ENCODE data around the gene ZNF837.

Gene ZNF837

DNA sequence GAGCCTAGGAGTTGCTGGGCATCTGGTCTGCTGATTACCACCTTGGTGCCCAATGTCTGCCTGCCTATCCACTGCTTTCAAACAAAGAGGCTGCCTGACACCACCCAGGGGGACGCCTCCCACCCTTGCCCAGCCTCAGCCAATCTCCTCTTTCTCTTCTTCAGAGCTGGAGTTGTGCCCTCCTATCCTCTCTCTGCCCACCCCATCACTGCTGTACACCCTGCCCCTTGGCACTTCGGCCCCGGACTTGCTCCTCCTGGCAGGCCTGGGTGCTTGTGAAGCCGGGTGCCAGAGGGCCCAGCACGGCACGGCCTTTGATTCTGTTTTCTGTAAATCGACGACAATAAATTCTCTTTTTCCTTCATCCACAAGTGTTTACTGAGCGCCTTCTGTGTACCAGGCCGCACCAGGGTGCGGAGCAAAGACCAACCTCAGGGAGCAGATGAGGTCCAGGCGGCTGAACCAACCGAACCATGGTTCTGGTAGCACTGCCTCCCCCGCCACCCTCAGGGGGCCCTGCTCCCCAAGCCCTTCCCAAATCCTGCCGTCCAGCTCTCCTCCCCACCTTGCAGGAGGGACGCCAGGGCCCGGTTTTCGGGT lies 19.6 kb upstream of the ZNF837 start:
- TF ChIP-seq GATA3 (IDR thresholded peaks at IDR 0.05; ENCODE audit: low read depth, low read length) (no peak), GATA2 (IDR thresholded peaks at IDR 0.05; ENCODE audit: low read depth, low read length) (no peak)

- TF ChIP-seq GATA3 (IDR thresholded peaks at IDR 0.05; ENCODE audit: low read depth, low read length) (no peak), GATA2 (IDR thresholded peaks at IDR 0.05; ENCODE audit: low read depth, low read length) (no peak)
Measured at GRCh38 chr19:58399903-58400302, 19.1 kb upstream of the ZNF837 start.

GRCh38 chr19:58398545-58398944 lies 17.7 kb upstream of the ZNF837 start:
- TF ChIP-seq GATA3 (IDR thresholded peaks at IDR 0.05; ENCODE audit: low read depth, low read length) (no peak), GATA2 (IDR thresholded peaks at IDR 0.05; ENCODE audit: low read depth, low read length) (no peak)

GRCh38 chr19:58398087-58398486 lies 17.3 kb upstream of the ZNF837 start:
- TF ChIP-seq GATA2 (IDR thresholded peaks at IDR 0.05; ENCODE audit: low read depth, low read length) (no peak), GATA3 (IDR thresholded peaks at IDR 0.05; ENCODE audit: low read depth, low read length) (no peak)

DNA sequence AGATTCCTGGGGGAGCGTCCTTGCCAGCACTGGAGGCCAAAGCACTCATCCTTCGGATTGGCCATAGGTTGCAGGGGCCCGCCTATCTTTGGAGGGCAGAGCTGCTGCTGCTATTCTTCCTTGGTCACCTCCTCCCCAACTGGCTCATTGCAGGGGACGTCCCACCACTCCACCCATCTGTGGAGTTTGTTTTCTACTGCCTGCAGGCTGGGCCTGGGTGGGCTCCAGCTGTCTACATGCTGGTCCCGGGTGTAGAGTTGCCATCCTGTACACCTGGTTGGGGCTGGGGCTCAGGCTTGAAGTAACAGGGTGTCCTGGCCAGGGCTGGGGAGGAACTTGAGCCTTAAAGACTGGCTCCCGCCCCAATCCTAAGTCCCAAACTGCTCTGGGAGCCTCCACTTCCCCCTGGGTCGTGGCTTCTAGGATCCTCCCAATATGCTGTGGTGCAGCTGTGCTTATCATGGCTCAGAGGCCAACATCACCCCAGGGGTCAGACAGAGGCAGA lies 16.8 kb upstream of the ZNF837 start:
- TF ChIP-seq GATA3 (IDR thresholded peaks at IDR 0.05; ENCODE audit: low read depth, low read length), result no peak
- no peak for TF ChIP-seq GATA2 (IDR thresholded peaks at IDR 0.05; ENCODE audit: low read depth, low read length)

DNA sequence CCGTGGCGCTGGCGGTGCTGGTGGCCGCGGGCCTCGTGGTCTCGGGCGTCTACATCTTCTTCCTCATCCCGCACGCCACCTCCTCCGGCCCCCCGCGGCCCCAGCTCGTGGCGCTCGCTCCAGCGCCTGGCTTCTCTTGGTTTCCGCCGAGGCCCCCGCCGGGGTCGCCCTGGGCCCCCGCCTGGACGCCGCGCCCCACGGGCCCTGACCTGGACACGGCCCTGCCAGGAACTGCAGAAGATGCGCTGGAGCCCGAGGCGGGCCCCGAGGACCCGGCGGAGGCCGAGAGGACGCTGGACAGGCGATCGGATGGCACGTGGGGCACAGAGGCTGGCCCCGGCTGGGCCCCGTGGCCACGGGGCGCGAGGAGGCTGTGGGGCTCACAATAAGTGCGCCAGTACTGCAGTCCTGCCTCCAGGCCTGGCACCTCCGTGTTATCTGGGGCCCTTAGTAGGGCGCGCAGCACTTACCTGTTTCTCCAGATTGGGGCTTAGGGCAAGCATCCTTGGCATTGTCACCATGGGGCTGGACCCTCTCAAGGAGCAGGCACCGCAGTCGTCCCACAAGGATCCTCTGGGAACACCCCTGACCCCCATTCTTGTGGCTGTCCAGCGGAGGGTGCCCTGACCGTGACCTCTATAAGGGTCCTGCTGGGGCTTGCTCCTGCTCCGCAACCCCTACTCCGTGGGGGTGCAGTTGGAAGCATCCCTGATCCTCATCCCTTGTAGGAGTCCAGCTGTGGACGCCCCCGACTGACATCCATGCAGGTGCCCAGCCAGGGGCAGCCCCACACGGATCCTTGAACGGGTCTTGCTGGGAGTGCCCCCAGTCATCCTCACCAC lies 16.1 kb upstream of the ZNF837 start:
- TF ChIP-seq GATA2 (IDR thresholded peaks at IDR 0.05; ENCODE audit: low read depth, low read length) (no peak), GATA3 (IDR thresholded peaks at IDR 0.05; ENCODE audit: low read depth, low read length) (no peak)

- TF ChIP-seq GATA2 (IDR thresholded peaks at IDR 0.05; ENCODE audit: low read depth, low read length), result no peak
- TF ChIP-seq GATA3 (IDR thresholded peaks at IDR 0.05; ENCODE audit: low read depth, low read length), result no peak
Measured at GRCh38 chr19:58395979-58396627, 15.3 kb upstream of the ZNF837 start.

- TF ChIP-seq GATA3 (IDR thresholded peaks at IDR 0.05; ENCODE audit: low read depth, low read length), result no peak
- no peak for TF ChIP-seq GATA2 (IDR thresholded peaks at IDR 0.05; ENCODE audit: low read depth, low read length)
Measured at GRCh38 chr19:58395220-58395978, 14.6 kb upstream of the ZNF837 start, which contains the start of gene RNF225. Gene RNF225 (plus strand): TSS chr19:58395656. CDS start chr19:58396090, 434 bp downstream.

DNA sequence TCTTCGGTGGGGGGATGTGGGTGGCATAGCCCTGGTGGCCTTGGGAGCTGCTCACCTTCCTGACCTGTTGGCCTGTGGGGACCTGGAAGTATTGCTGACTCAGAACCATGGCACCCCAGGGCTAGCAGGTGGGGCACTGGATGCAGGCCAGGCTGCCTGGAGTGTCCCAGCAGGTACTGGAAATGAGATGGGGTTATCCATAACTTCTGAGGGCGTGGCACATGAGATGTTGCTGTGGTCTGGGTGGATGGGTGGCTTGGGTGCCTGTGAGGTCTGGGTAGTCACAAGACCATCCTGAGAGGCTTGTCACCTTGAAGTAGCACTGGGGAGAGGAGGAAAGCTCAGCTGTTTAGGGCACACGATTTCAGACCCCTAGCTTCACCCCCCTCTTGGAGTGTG lies 14.0 kb upstream of the ZNF837 start:
- TF ChIP-seq GATA3 (IDR thresholded peaks at IDR 0.05; ENCODE audit: low read depth, low read length) (no peak), GATA2 (IDR thresholded peaks at IDR 0.05; ENCODE audit: low read depth, low read length) (no peak)

DNA sequence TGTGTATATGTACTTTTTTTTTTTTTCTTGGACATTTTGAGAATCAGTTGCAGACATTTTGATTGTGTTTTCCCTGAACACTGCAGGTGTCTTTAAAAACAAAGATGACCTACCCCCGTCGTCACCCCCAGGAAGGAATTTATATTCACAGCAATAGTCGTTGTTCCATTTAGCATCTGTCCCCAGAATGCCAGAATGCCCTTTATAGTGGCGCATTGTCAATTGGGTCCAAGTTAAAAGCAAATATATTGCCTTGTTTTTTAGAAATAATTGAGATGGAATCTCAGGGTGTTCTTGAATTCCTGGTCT lies 12.8 kb upstream of the ZNF837 start:
- TF ChIP-seq GATA2 (IDR thresholded peaks at IDR 0.05; ENCODE audit: low read depth, low read length) (no peak), GATA3 (IDR thresholded peaks at IDR 0.05; ENCODE audit: low read depth, low read length) (no peak)

DNA sequence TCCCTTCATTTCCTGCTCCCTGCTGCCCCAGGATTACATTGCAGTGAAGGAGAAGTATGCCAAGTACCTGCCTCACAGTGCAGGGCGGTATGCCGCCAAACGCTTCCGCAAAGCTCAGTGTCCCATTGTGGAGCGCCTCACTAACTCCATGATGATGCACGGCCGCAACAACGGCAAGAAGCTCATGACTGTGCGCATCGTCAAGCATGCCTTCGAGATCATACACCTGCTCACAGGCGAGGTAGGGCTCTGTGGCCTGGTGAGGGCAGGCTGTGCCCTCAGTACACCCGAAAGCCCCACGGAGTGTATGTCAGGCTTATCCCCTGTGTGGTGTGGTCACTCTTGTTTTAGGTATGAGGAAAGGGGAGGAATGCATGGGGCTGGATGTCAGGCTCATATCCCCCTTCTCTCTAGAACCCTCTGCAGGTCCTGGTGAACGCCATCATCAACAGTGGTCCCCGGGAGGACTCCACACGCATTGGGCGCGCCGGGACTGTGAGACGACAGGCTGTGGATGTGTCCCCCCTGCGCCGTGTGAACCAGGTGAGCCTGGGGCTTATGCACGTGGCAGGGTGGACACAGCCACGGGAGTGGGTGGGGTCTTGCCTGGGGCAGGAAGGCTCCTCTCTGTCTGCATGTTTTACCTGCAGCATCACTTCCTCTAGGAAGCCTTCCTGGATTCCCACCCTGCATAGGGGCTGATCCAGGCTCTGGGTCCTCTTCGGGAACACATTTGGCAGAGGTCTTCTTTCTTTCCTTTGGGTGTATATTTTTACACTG lies 12.3 kb upstream of the ZNF837 start:
- no peak for TF ChIP-seq GATA2 (IDR thresholded peaks at IDR 0.05; ENCODE audit: low read depth, low read length)
- no peak for TF ChIP-seq GATA3 (IDR thresholded peaks at IDR 0.05; ENCODE audit: low read depth, low read length)

GRCh38 chr19:58388175-58388526 lies 7.3 kb upstream of the ZNF837 start:
- TF ChIP-seq GATA2 (IDR thresholded peaks at IDR 0.05; ENCODE audit: low read depth, low read length) (no peak), GATA3 (IDR thresholded peaks at IDR 0.05; ENCODE audit: low read depth, low read length) (no peak)

All from SH-SY5Y (cell line).